Calu3 (cell line): ENCODE data around the gene XPO6. TPM values are rescaled to one million over a fixed set of nuclear protein-coding genes. Genes with fewer than 3 reads are reported as not detected.
A peak's percentile ranks its signal among the peaks of the same experiment; 100 is the strongest.

Experiments used
- BruUV-seq: library from RNA; stranded (reverse); fragments of 400-500 nt; replicated peaks from 2 replicates; lab custom pipeline; 2021; lab: Mats Ljungman, UMichigan
- CTCF ChIA-PET: fragments of 300-600 bp; sonication (Branson Sonifier 250); formaldehyde crosslinking; loops from one replicate; lab custom pipeline; 2022; ENCODE audit warnings: antibody characterized with exemption; lab: Charles Lee
- DNase-seq: peaks from one replicate; pipeline ENCODE4 v3.0.0; 2022
- H3K27ac Mint-ChIP-seq: one replicate; pipeline ENCODE4 v1.8.0; 2022; ENCODE audit warnings: mixed read lengths; ENCODE audit not compliant: unreplicated experiment
- H3K27me3 Mint-ChIP-seq: one replicate; pipeline ENCODE4 v1.8.0; 2022; ENCODE audit warnings: mixed read lengths; ENCODE audit not compliant: unreplicated experiment
- H3K36me3 Mint-ChIP-seq: one replicate; pipeline ENCODE4 v1.8.0; 2022; ENCODE audit warnings: mild to moderate bottlenecking, moderate library complexity, mixed read lengths; ENCODE audit not compliant: insufficient read depth, unreplicated experiment
- H3K4me1 Mint-ChIP-seq: one replicate; pipeline ENCODE4 v1.8.0; 2022; ENCODE audit warnings: mild to moderate bottlenecking, low read depth, mixed read lengths; ENCODE audit not compliant: unreplicated experiment
- H3K4me3 Mint-ChIP-seq: one replicate; pipeline ENCODE4 v1.8.0; 2022; ENCODE audit warnings: mild to moderate bottlenecking, low read depth, moderate library complexity, mixed read lengths; ENCODE audit not compliant: unreplicated experiment
- H3K9me3 Mint-ChIP-seq: one replicate; pipeline ENCODE4 v1.8.0; 2022; ENCODE audit warnings: low read depth, mixed read lengths; ENCODE audit not compliant: unreplicated experiment
- CTCF ChIP-seq: fragments of 200-600 bp; IDR thresholded peaks from one replicate; pipeline ENCODE4 v1.8.0; 2022; ENCODE audit warnings: antibody characterized with exemption; ENCODE audit not compliant: unreplicated experiment
- intact Hi-C: fragments of 100-400 bp; cut with micrococcal nuclease; formaldehyde crosslinking; loops from one replicate; pipeline ENCODE4 v1.10.0; 2022; ENCODE audit not compliant: unreplicated experiment
- total RNA-seq: library from RNA; stranded (reverse); gene quantifications from 2 replicates; pipeline ENCODE4 v1.2.3, GENCODE V29; 2022

The XPO6 gene
- total RNA-seq, 1 experiment from 2014 or later: 149 TPM

- no TSS peak for BruUV-seq
- CTCF ChIA-PET: no interaction called here
- H3K27me3 Mint-ChIP-seq: peaks cover 70% of the 10 kb centered on the region
- no peaks in the 10 kb centered on the region for H3K9me3 Mint-ChIP-seq
- no peaks in the 10 kb centered on the region for H3K4me1 Mint-ChIP-seq
- DNase-seq: peak; percentile 28
- no peak for TF ChIP-seq CTCF
- no peak overlapping the region for H3K4me3 Mint-ChIP-seq
- no peak overlapping the region for H3K27ac Mint-ChIP-seq
- intact Hi-C loops: no loop called here
- no peaks in the 10 kb centered on the region for H3K36me3 Mint-ChIP-seq
Measured at GRCh38 chr16:28258567-28258966, 46.8 kb upstream of the XPO6 start.

GRCh38 chr16:28257256-28257655 lies 45.5 kb upstream of the XPO6 start:
- Mint-ChIP-seq H3K4me3 (no peak overlapping the region), H3K27ac (no peak overlapping the region), H3K9me3 (peaks cover under 1% of the 10 kb centered on the region), H3K4me1 (no peaks in the 10 kb centered on the region), H3K27me3 (peaks cover 68% of the 10 kb centered on the region), H3K36me3 (no peaks in the 10 kb centered on the region)
- CTCF ChIA-PET: interaction anchor here (0.7 kb wide), 1 partner anchor 179 kb away, joined by 3 read pairs; no protein-coding TSS in a partner anchor
- TF ChIP-seq CTCF: no peak
- no TSS peak for BruUV-seq
- intact Hi-C loops: no loop called here
- no peak for DNase-seq

GRCh38 chr16:28255838-28256237 lies 44.1 kb upstream of the XPO6 start:
- Mint-ChIP-seq H3K4me3 (no peak overlapping the region), H3K36me3 (no peaks in the 10 kb centered on the region), H3K4me1 (no peaks in the 10 kb centered on the region), H3K27me3 (peaks cover 68% of the 10 kb centered on the region), H3K27ac (no peak overlapping the region), H3K9me3 (peaks cover 2% of the 10 kb centered on the region)
- DNase-seq: no peak
- BruUV-seq: no TSS peak
- CTCF ChIA-PET: interaction anchor here (0.6 kb wide), 1 partner anchor 33 kb away, joined by 3 read pairs; no protein-coding TSS in a partner anchor
- intact Hi-C loops: no loop called here
- no peak for TF ChIP-seq CTCF

- DNase-seq: no peak
- no peak for TF ChIP-seq CTCF
- Mint-ChIP-seq H3K4me1 (no peaks in the 10 kb centered on the region), H3K27ac (no peak overlapping the region), H3K36me3 (no peaks in the 10 kb centered on the region), H3K27me3 (peaks cover 68% of the 10 kb centered on the region), H3K9me3 (peaks cover 2% of the 10 kb centered on the region), H3K4me3 (no peak overlapping the region)
- intact Hi-C loops: no loop called here
- no TSS peak for BruUV-seq
- CTCF ChIA-PET: interaction anchor here (0.7 kb wide), 1 partner anchor 9 kb away, joined by 6 read pairs; no protein-coding TSS in a partner anchor
Measured at GRCh38 chr16:28254158-28254557, 42.4 kb upstream of the XPO6 start.
